Stimulated activated CD4-positive, alpha-beta T cell treated with anti-CD3 and anti-CD28 coated beads, Interleukin-2, amount 100 ng/mL, for 48 hours (primary cell): ENCODE measurements around the gene ESPNL.
"Not testable (repeated sequence)": the region's sequence is repeated elsewhere in the genome, so short reads cannot be mapped to it uniquely, and the experiment has no call there.

Source experiments
- DNase-seq, 2 donors: peaks; one replicate each; pipeline ENCODE4 v3.0.0-alpha.2; 2020

Gene ESPNL

GRCh38 chr2:238161291-238162051 lies 61.3 kb downstream of the ESPNL start:
- DNase-seq = no peak

GRCh38 chr2:238162251-238162845 lies 62.2 kb downstream of the ESPNL start:
- no peak for DNase-seq

- no peak for DNase-seq
Observed at GRCh38 chr2:238162846-238163441, 62.8 kb downstream of the ESPNL start.

- DNase-seq = no peak
Observed at GRCh38 chr2:238163481-238164198, 63.5 kb downstream of the ESPNL start.

GRCh38 chr2:238164906-238165287 lies 64.8 kb downstream of the ESPNL start:
- DNase-seq = no peak

- no peak for DNase-seq
Observed at GRCh38 chr2:238165288-238165921, 65.3 kb downstream of the ESPNL start.

- no peak for DNase-seq
Observed at GRCh38 chr2:238166391-238167343, 66.5 kb downstream of the ESPNL start.

GRCh38 chr2:238167344-238167715 lies 67.2 kb downstream of the ESPNL start:
- DNase-seq = no peak

- no peak for DNase-seq
Observed at GRCh38 chr2:238167761-238168160, 67.6 kb downstream of the ESPNL start.

- DNase-seq = no peak
Observed at GRCh38 chr2:238168196-238169047, 68.3 kb downstream of the ESPNL start.

GRCh38 chr2:238169048-238169707 lies 69.0 kb downstream of the ESPNL start:
- DNase-seq = no peak

GRCh38 chr2:238169708-238170251 lies 69.6 kb downstream of the ESPNL start:
- DNase-seq = no peak

- DNase-seq = no peak
Observed at GRCh38 chr2:238170386-238171071, 70.4 kb downstream of the ESPNL start.

GRCh38 chr2:238171072-238171431 lies 70.9 kb downstream of the ESPNL start:
- DNase-seq = not testable (repeated sequence)

GRCh38 chr2:238171575-238172187 lies 71.5 kb downstream of the ESPNL start:
- DNase-seq = no peak

GRCh38 chr2:238172439-238172838 lies 72.3 kb downstream of the ESPNL start:
- DNase-seq = no peak

GRCh38 chr2:238173692-238174091 lies 73.6 kb downstream of the ESPNL start:
- DNase-seq = no peak

GRCh38 chr2:238174291-238174690 lies 74.2 kb downstream of the ESPNL start:
- no peak for DNase-seq

GRCh38 chr2:238174701-238175100 lies 74.6 kb downstream of the ESPNL start:
- no peak for DNase-seq
